PC-9 (cell line): ENCODE results near the gene PRR33. TPM values are rescaled to one million over a fixed set of nuclear protein-coding genes. Genes with fewer than 3 reads are reported as not detected.

ENCODE experiments used
- BruUV-seq: library from RNA; stranded (reverse); fragments of 400-500 nt; replicated peaks from 2 replicates; lab custom pipeline; 2021; lab: Mats Ljungman, UMichigan
- CTCF ChIA-PET: fragments of 300-600 bp; sonication (Branson Sonifier 250); formaldehyde crosslinking; loops from one replicate; lab custom pipeline; 2022; ENCODE audit warnings: antibody characterized with exemption; lab: Charles Lee
- POLR2A ChIA-PET: fragments of 300-600 bp; sonication (Branson Sonifier 250); formaldehyde crosslinking; loops from one replicate; lab custom pipeline; 2022; ENCODE audit warnings: antibody characterized with exemption; ENCODE audit not compliant: unreplicated experiment; lab: Charles Lee
- DNase-seq, 2 experiments: peaks; one replicate each; pipeline versions ENCODE4 v3.0.0 to v3.0.0-alpha.2; 2015 to 2022; ENCODE audit warnings: mixed read lengths in 1 of 2
- H2AFZ ChIP-seq: fragments of 200-600 bp; sonication (generic); 2 replicates; pipeline ENCODE4 v1.8.1; 2017; ENCODE audit warnings: antibody characterized with exemption
- H3F3A ChIP-seq: fragments of 200-600 bp; sonication (generic); 2 replicates; pipeline ENCODE4 v1.8.1; 2017; ENCODE audit warnings: antibody characterized with exemption, mild to moderate bottlenecking, low read depth; ENCODE audit not compliant: insufficient read depth
- H3K27ac ChIP-seq: fragments of 200-600 bp; sonication (generic); 2 replicates; pipeline ENCODE4 v1.6.1; 2016; ENCODE audit warnings: mixed run types
- H3K27me3 ChIP-seq: fragments of 200-600 bp; sonication (generic); 2 replicates; pipeline ENCODE4 v1.6.1; 2016; ENCODE audit warnings: low read depth, mixed run types; ENCODE audit not compliant: insufficient read depth
- H3K36me3 ChIP-seq: fragments of 200-600 bp; sonication (generic); 2 replicates; pipeline ENCODE4 v1.6.1; 2016; ENCODE audit warnings: low read depth, mixed run types
- H3K4me1 ChIP-seq: fragments of 200-600 bp; sonication (generic); replicated peaks from 2 replicates; pipeline ENCODE4 v1.6.1; 2016; ENCODE audit warnings: mixed run types; ENCODE audit not compliant: insufficient read depth
- H3K4me2 ChIP-seq: fragments of 200-600 bp; sonication (generic); 2 replicates; pipeline ENCODE4 v1.6.1; 2017; ENCODE audit warnings: mixed run types
- H3K4me3 ChIP-seq: fragments of 200-600 bp; sonication (generic); 2 replicates; pipeline ENCODE4 v1.6.1; 2016; ENCODE audit warnings: mixed run types
- H3K79me2 ChIP-seq: fragments of 200-600 bp; sonication (generic); 2 replicates; pipeline ENCODE4 v1.6.1; 2017; ENCODE audit warnings: low read depth, mixed run types
- H3K9me2 ChIP-seq: fragments of 200-600 bp; sonication (generic); 2 replicates; pipeline ENCODE4 v1.8.1; 2017; ENCODE audit warnings: mild to moderate bottlenecking; ENCODE audit not compliant: insufficient read depth
- H3K9me3 ChIP-seq: fragments of 200-600 bp; sonication (generic); 2 replicates; pipeline ENCODE4 v1.8.1; 2016; ENCODE audit warnings: low read depth; ENCODE audit not compliant: insufficient read depth
- H4K20me1 ChIP-seq: fragments of 200-600 bp; sonication (generic); 2 replicates; pipeline ENCODE4 v1.8.1; 2017; ENCODE audit not compliant: insufficient read depth
- CTCF ChIP-seq: fragments of 200-600 bp; sonication (generic); conservative IDR thresholded peaks from 2 replicates; pipeline ENCODE4 v1.6.1; 2017; ENCODE audit warnings: mixed run types, antibody characterized with exemption, mild to moderate bottlenecking, moderate library complexity
- EZH2 ChIP-seq: fragments of 200-600 bp; sonication (generic); IDR thresholded peaks from 2 replicates; pipeline ENCODE4 v1.8.0; 2017; ENCODE audit warnings: antibody characterized with exemption, low read depth
- intact Hi-C: fragments of 100-400 bp; cut with micrococcal nuclease; formaldehyde crosslinking; loops from one replicate; pipeline ENCODE4 v1.10.0; 2022; ENCODE audit not compliant: unreplicated experiment
- total RNA-seq: library from RNA; stranded (reverse); gene quantifications from 2 replicates; pipeline ENCODE4 v1.2.3, GENCODE V29; 2021

Gene PRR33
- total RNA-seq, 1 experiment from 2014 or later = not detected

DNA sequence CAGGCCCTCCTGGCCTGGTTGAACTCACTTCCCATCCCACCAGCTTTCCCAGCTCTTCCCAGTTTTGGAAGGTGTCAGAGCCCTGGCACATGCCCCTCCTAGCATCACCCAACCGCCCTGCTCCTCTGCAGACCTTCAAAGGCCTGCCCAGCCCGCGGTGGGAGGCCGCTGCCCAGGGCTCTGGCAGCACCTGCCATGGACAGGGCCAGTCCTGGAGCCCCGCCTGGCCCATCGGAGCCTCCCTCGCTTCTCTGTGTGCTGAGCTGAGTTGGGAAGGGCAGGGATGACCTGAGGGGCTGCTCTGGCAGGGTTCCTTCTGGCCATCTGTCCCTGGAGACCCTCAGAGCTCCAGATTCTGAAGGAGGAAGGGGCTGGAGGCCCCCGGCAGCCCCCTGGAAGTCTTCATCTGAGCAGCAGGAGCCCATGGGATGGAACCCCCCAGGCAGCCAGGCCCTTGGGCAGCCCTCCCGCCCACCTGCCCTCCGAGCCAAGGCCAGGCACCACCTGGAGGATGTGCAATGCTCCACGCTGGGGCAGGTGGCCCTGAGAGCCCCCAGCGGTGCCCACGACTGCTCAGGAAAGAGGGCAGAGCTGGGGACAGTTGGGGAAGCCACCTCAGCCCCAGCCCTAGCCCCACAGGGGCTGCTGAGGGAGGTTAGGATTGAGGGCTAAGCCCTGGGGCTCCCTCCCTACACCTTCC is 35.2 kb downstream of the PRR33 start:
- Histone ChIP-seq H3F3A (no peaks in the 10 kb centered on the region), H2AFZ (no peak overlapping the region), H3K4me1 (no peaks in the 10 kb centered on the region), H3K9me3 (no peaks in the 10 kb centered on the region), H3K27ac (no peak overlapping the region), H3K9me2 (no peaks in the 10 kb centered on the region), H4K20me1 (no peaks in the 10 kb centered on the region), H3K4me3 (no peak overlapping the region), H3K36me3 (no peaks in the 10 kb centered on the region), H3K4me2 (no peak overlapping the region), H3K27me3 (no peaks in the 10 kb centered on the region), H3K79me2 (no peaks in the 10 kb centered on the region)
- POLR2A ChIA-PET = no interaction called here
- TF ChIP-seq CTCF (no peak), EZH2 (no peak)
- intact Hi-C loops = no loop called here
- BruUV-seq = no TSS peak
- no peak for DNase-seq
- CTCF ChIA-PET = interaction anchor here (0.6 kb wide), 1 partner anchor 26 kb away, joined by 3 read pairs; no protein-coding TSS in a partner anchor

GRCh38 chr11:1855886-1856265 is 35.8 kb downstream of the PRR33 start:
- Histone ChIP-seq H3K27me3 (no peaks in the 10 kb centered on the region), H3K79me2 (no peaks in the 10 kb centered on the region), H3K9me2 (no peaks in the 10 kb centered on the region), H3K4me2 (no peak overlapping the region), H4K20me1 (no peaks in the 10 kb centered on the region), H2AFZ (no peak overlapping the region), H3F3A (no peaks in the 10 kb centered on the region), H3K9me3 (no peaks in the 10 kb centered on the region), H3K4me3 (no peak overlapping the region), H3K36me3 (no peaks in the 10 kb centered on the region), H3K4me1 (no peaks in the 10 kb centered on the region), H3K27ac (no peak overlapping the region)
- intact Hi-C loops = no loop called here
- TF ChIP-seq CTCF = no peak
- no peak for TF ChIP-seq EZH2
- ChIA-PET CTCF (no interaction called here), POLR2A (no interaction called here)
- BruUV-seq = no TSS peak
- DNase-seq = no peak

GRCh38 chr11:1854949-1855885 is 36.5 kb downstream of the PRR33 start:
- H3F3A ChIP-seq = no peaks in the 10 kb centered on the region
- no peak overlapping the region for H3K27ac ChIP-seq
- ChIA-PET POLR2A (no interaction called here), CTCF (no interaction called here)
- no peaks in the 10 kb centered on the region for H3K9me3 ChIP-seq
- H3K27me3 ChIP-seq = no peaks in the 10 kb centered on the region
- H4K20me1 ChIP-seq = no peaks in the 10 kb centered on the region
- no peak for DNase-seq
- H3K4me1 ChIP-seq = no peaks in the 10 kb centered on the region
- no TSS peak for BruUV-seq
- H3K4me2 ChIP-seq = no peak overlapping the region
- no peak overlapping the region for H2AFZ ChIP-seq
- no peaks in the 10 kb centered on the region for H3K9me2 ChIP-seq
- intact Hi-C loops = no loop called here
- no peaks in the 10 kb centered on the region for H3K36me3 ChIP-seq
- no peaks in the 10 kb centered on the region for H3K79me2 ChIP-seq
- no peak overlapping the region for H3K4me3 ChIP-seq
- TF ChIP-seq CTCF (no peak), EZH2 (no peak)
